H1 (cell line): ENCODE data around the gene NKAIN1. TPM values are rescaled to one million over a fixed set of nuclear protein-coding genes. Genes with fewer than 3 reads are reported as not detected.

Experiments
- CTCF ChIA-PET: fragments of 300-600 bp; sonication (Branson Sonifier 250); formaldehyde crosslinking; loops from one replicate; lab custom pipeline; 2021; ENCODE audit not compliant: partially characterized antibody; lab: Charles Lee
- POLR2A ChIA-PET: fragments of 300-600 bp; sonication (Branson Sonifier 250); formaldehyde crosslinking; loops from one replicate; lab custom pipeline; 2021; ENCODE audit warnings: inconsistent platforms; ENCODE audit not compliant: partially characterized antibody; lab: Charles Lee
- DNase-seq, 2 experiments: peaks; one replicate each; pipeline versions ENCODE4 v3.0.0 to v3.0.0-alpha.2; 2010 to 2022; ENCODE audit warnings: low spot score in 2 of 2, low read depth in 1 of 2, mixed read lengths in 1 of 2
- FAIRE-seq: peaks from 2 replicates; lab custom pipeline; 2011; peaks lifted over from hg19 to GRCh38; lab: Jason Lieb, UNC
- H2AFZ ChIP-seq: 2 replicates; pipeline ENCODE4 v1.8.1; 2012; ENCODE audit warnings: low read length, inconsistent platforms
- H2AK5ac ChIP-seq: 2 replicates; pipeline ENCODE4 v1.6.1; 2013; ENCODE audit warnings: low read depth, low read length
- H2BK120ac ChIP-seq: replicated peaks from 2 replicates; pipeline ENCODE3; 2013; ENCODE audit warnings: low read depth, low read length, inconsistent platforms
- H2BK12ac ChIP-seq: 2 replicates; pipeline ENCODE4 v1.6.1; 2013; ENCODE audit warnings: low read depth, low read length
- H2BK15ac ChIP-seq: 2 replicates; pipeline ENCODE4 v1.6.1; 2013; ENCODE audit warnings: low read length
- H2BK20ac ChIP-seq: 2 replicates; pipeline ENCODE4 v1.6.1; 2013; ENCODE audit warnings: low read length
- H2BK5ac ChIP-seq: 2 replicates; pipeline ENCODE4 v1.6.1; 2013; ENCODE audit warnings: low read depth, low read length
- H3K14ac ChIP-seq: 2 replicates; pipeline ENCODE4 v1.6.1; 2013; ENCODE audit warnings: inconsistent platforms; ENCODE audit not compliant: insufficient read length
- H3K18ac ChIP-seq: 2 replicates; pipeline ENCODE4 v1.6.1; 2013; ENCODE audit warnings: low read length; ENCODE audit errors: extremely low read depth
- H3K23ac ChIP-seq: 2 replicates; pipeline ENCODE4 v1.6.1; 2013; ENCODE audit warnings: inconsistent platforms; ENCODE audit not compliant: insufficient read length
- H3K23me2 ChIP-seq: 2 replicates; pipeline ENCODE4 v1.6.1; 2013; ENCODE audit warnings: low read depth, low read length
- H3K27ac ChIP-seq: 2 replicates; pipeline ENCODE4 v1.6.1; 2011; ENCODE audit warnings: low read depth, low read length, inconsistent platforms
- H3K27me3 ChIP-seq, 4 experiments: replicated peaks in 1 of 4; 1 replicate in 1 of 4; 2 replicates in 3 of 4; pipeline versions ENCODE4 v1.6.1 to v1.8.1; 2011 to 2013; ENCODE audit warnings: low read length in 3 of 4, mild to moderate bottlenecking in 3 of 4, inconsistent platforms in 2 of 4, mixed read lengths in 2 of 4, moderate library complexity in 1 of 4; ENCODE audit not compliant: control insufficient read depth in 3 of 4, insufficient read depth in 3 of 4; ENCODE audit errors: extremely low read depth in 1 of 4
- H3K36me3 ChIP-seq, 4 experiments: 2 replicates each; pipeline versions ENCODE4 v1.6.1 to v1.8.1; 2011 to 2013; ENCODE audit warnings: mild to moderate bottlenecking in 4 of 4, low read length in 3 of 4, moderate library complexity in 2 of 4, control low read depth in 1 of 4, inconsistent platforms in 1 of 4; ENCODE audit not compliant: insufficient read depth in 4 of 4, control insufficient read depth in 2 of 4
- H3K4ac ChIP-seq: replicated peaks from 2 replicates; pipeline ENCODE3; 2013; ENCODE audit warnings: low read length, low read depth, mixed read lengths, inconsistent platforms; ENCODE audit not compliant: insufficient read length
- H3K4me1 ChIP-seq, 4 experiments: replicated peaks in 1 of 4; 1 replicate in 1 of 4; 2 replicates in 3 of 4; pipeline versions ENCODE4 v1.6.1 to v1.8.1; 2011 to 2013; ENCODE audit warnings: low read length in 3 of 4, inconsistent platforms in 2 of 4, mixed read lengths in 1 of 4; ENCODE audit not compliant: insufficient read depth in 4 of 4, control insufficient read depth in 3 of 4
- H3K4me2 ChIP-seq, 2 experiments: 2 replicates each; pipeline versions ENCODE4 v1.6.1 to v1.8.1; 2011 to 2013; ENCODE audit warnings: low read depth in 2 of 2, low read length in 2 of 2, control low read depth in 1 of 2, inconsistent platforms in 1 of 2, mild to moderate bottlenecking in 1 of 2; ENCODE audit not compliant: insufficient read depth in 1 of 2
- H3K4me3 ChIP-seq, 4 experiments: fragments of 200-600, 300-600 bp in 1 of 4; sonication (generic), shearing (Covaris generic), sonication (Bioruptor Twin) in 1 of 4; 2 replicates each; pipeline versions ENCODE4 v1.5.1 to v1.8.1; 2011 to 2016; ENCODE audit warnings: low read length in 4 of 4, low read depth in 3 of 4, control low read depth in 2 of 4, inconsistent platforms in 2 of 4, mild to moderate bottlenecking in 2 of 4, mixed read lengths in 1 of 4, moderate library complexity in 1 of 4; ENCODE audit not compliant: insufficient read depth in 2 of 4; ENCODE audit errors: extremely low read depth in 1 of 4
- H3K56ac ChIP-seq: replicated peaks from 2 replicates; pipeline ENCODE3; 2013; ENCODE audit warnings: low read depth, mild to moderate bottlenecking, mixed read lengths, low read length, inconsistent platforms; ENCODE audit not compliant: insufficient read length
- H3K79me1 ChIP-seq: 2 replicates; pipeline ENCODE4 v1.6.1; 2013; ENCODE audit warnings: low read depth, low read length, control low read depth
- H3K79me2 ChIP-seq, 2 experiments: 2 replicates each; pipeline versions ENCODE4 v1.6.1 to v1.8.1; 2012 to 2013; ENCODE audit warnings: low read length in 2 of 2, mild to moderate bottlenecking in 2 of 2, inconsistent platforms in 1 of 2; ENCODE audit not compliant: insufficient read depth in 2 of 2, control insufficient read depth in 1 of 2
- H3K9ac ChIP-seq, 4 experiments: replicated peaks in 1 of 4; 1 replicate in 1 of 4; 2 replicates in 3 of 4; pipeline versions ENCODE4 v1.6.1 to v1.8.1; 2011 to 2013; ENCODE audit warnings: low read depth in 3 of 4, low read length in 3 of 4, control low read depth in 2 of 4, mild to moderate bottlenecking in 2 of 4, moderate library complexity in 2 of 4, inconsistent platforms in 1 of 4; ENCODE audit errors: extremely low read depth in 1 of 4
- H3K9me3 ChIP-seq, 2 experiments: 2 replicates each; pipeline versions ENCODE4 v1.6.1 to v1.8.1; 2012 to 2013; ENCODE audit warnings: mild to moderate bottlenecking in 2 of 2, moderate library complexity in 2 of 2, control low read depth in 1 of 2, inconsistent platforms in 1 of 2, low read depth in 1 of 2, low read length in 1 of 2, mixed read lengths in 1 of 2; ENCODE audit not compliant: insufficient read depth in 2 of 2
- H4K20me1 ChIP-seq, 2 experiments: replicated peaks in 1 of 2; 2 replicates each; pipeline versions ENCODE3 to v1.8.1; 2011 to 2013; ENCODE audit warnings: inconsistent platforms in 2 of 2, low read length in 2 of 2, mild to moderate bottlenecking in 1 of 2; ENCODE audit not compliant: insufficient read depth in 2 of 2, control insufficient read depth in 1 of 2
- H4K5ac ChIP-seq: 2 replicates; pipeline ENCODE4 v1.6.1; 2013; ENCODE audit warnings: low read length, low read depth, mixed read lengths, inconsistent platforms; ENCODE audit not compliant: insufficient read length
- H4K8ac ChIP-seq: 2 replicates; pipeline ENCODE4 v1.8.0; 2013; ENCODE audit warnings: mild to moderate bottlenecking, moderate library complexity, low read length, inconsistent platforms; ENCODE audit not compliant: insufficient read depth; ENCODE audit errors: extremely low read depth
- H4K91ac ChIP-seq: replicated peaks from 2 replicates; pipeline ENCODE3; 2013; ENCODE audit warnings: low read length, mixed read lengths, inconsistent platforms; ENCODE audit not compliant: insufficient read length
- BCL11A ChIP-seq, 2 experiments: IDR thresholded peaks; one replicate each; pipeline ENCODE4 v1.6.1; 2011; ENCODE audit warnings: low read depth in 2 of 2, low read length in 2 of 2, mild to moderate bottlenecking in 2 of 2
- CBX5 ChIP-seq: fragments of 300-800, 300-1000 bp; sonication (generic); IDR thresholded peaks from 2 replicates; pipeline ENCODE4 v1.7.1; 2016; ENCODE audit warnings: antibody characterized with exemption, low read length, low read depth
- TAF1 ChIP-seq: IDR thresholded peaks from 2 replicates; pipeline ENCODE4 v1.6.1; 2011; ENCODE audit warnings: mild to moderate bottlenecking, low read depth, low read length
- WGBS, 2 experiments: shearing (Covaris generic) in 1 of 2; methylation state at CpG; one replicate each; pipeline versions ENCODE4 v1.1.6 to v1.1.7; 2013 to 2015; ENCODE audit warnings: low lambda C conversion rate in 2 of 2, mixed read lengths in 2 of 2, inconsistent platforms in 1 of 2, low coverage in 1 of 2, missing lambda C conversion rate in 1 of 2; ENCODE audit not compliant: insufficient replicate concordance in 2 of 2, insufficient coverage in 1 of 2, insufficient read length in 1 of 2; ENCODE audit errors: extremely low coverage in 1 of 2, missing lambda C conversion rate in 1 of 2; 5-methylcytosine and 5-hydroxymethylcytosine counted together
- polyA plus RNA-seq, 7 experiments: library from polyadenylated mRNA; depleted of rRNA in 3 of 7; stranded (reverse) in 5 of 7; unstranded in 2 of 7; fragments of >200 nt in 5 of 7; fragments of 200-250 nt in 2 of 7; gene quantifications; 1 replicate in 5 of 7; 2 replicates in 1 of 7; 4 replicates in 1 of 7; pipeline versions ENCODE4 v1.2.1 to v1.2.3, GENCODE V29; 2011 to 2013; ENCODE audit warnings: missing spikeins in 2 of 7, mixed read lengths in 2 of 7
- total RNA-seq: library from RNA; stranded (reverse); fragmentation: NEBNext Ultra II Directional; extraction: Animal tissue kit (Norgen Biotek cat#: 25700); gene quantifications from 2 replicates; pipeline ENCODE4 v1.2.1, GENCODE V29; 2021

The NKAIN1 gene
- total and polyA plus RNA-seq, 2 of the 8 experiments (the other 6 are each of a cell fraction or from before 2014, with no cell fraction given): 59.3 to 66.9 TPM

- H3K4me3 ChIP-seq: no peak overlapping the region
- H3K56ac ChIP-seq: no peak overlapping the region
- POLR2A ChIA-PET: interaction anchor here (1.1 to 1.3 kb wide), 7 partner anchors 8 to 32 kb away, joined by 3 to 7 read pairs (median 3); no protein-coding TSS in a partner anchor
- TF ChIP-seq BCL11A (IDR thresholded peaks at IDR 0.05; ENCODE audit: low read depth in 2 of 2, low read length in 2 of 2): no peak
- TF ChIP-seq CBX5: no peak
- no peak for TF ChIP-seq TAF1
Observed at GRCh38 chr1:31263408-31263807, 23.7 kb upstream of the NKAIN1 start.

More at GRCh38 chr1:31263408-31263807, 23.7 kb upstream of the NKAIN1 start:
- Histone ChIP-seq H3K79me1 (no peaks in the 10 kb centered on the region), H3K79me2 (no peaks in the 10 kb centered on the region), H3K14ac (no peak overlapping the region), H2BK5ac (no peak overlapping the region), H3K27me3 (no peaks in the 10 kb centered on the region), H3K23ac (no peak overlapping the region), H2BK20ac (no peak overlapping the region), H3K4ac (no peak overlapping the region), H4K5ac (no peak overlapping the region), H3K36me3 (peaks cover 28 to 89% (median 62%) of the 10 kb centered on the region in 4 experiments), H3K18ac (no peak overlapping the region), H2AFZ (no peak overlapping the region), H2BK12ac (no peak overlapping the region), H2BK120ac (no peak overlapping the region), H3K9me3 (no peaks in the 10 kb centered on the region), H3K4me2 (no peak overlapping the region), H2BK15ac (no peak overlapping the region), H4K91ac (no peak overlapping the region), H3K4me1 (no peaks in the 10 kb centered on the region), H4K8ac (no peak overlapping the region), H3K27ac (no peak overlapping the region), H3K23me2 (no peaks in the 10 kb centered on the region), H4K20me1 (peaks cover 0 to 6% of the 10 kb centered on the region in 2 experiments), H3K9ac (no peak overlapping the region), H2AK5ac (no peak overlapping the region)
- CTCF ChIA-PET: interaction anchor here (0.6 to 9.4 kb wide), 5 partner anchors 9 to 425 kb away, joined by 3 to 113 read pairs (median 4); no protein-coding TSS in a partner anchor
- WGBS, 2 experiments: 96% methylated on average over 3 of the region's 3 CpGs; no CpG with 5 or more reads in 1 of the 2 experiments
- FAIRE-seq (no peak), DNase-seq (no peak)
